ENCODE data around the gene BTG4. TPM values are rescaled to one million over a fixed set of nuclear protein-coding genes. Genes with fewer than 3 reads are reported as not detected.

Gene BTG4
- total RNA-seq, 1 donor from 2014 or later, result not detected

- Mint-ChIP-seq H3K4me1 (peaks cover 12% of the 10 kb centered on the region), H3K9me3 (no peaks in the 10 kb centered on the region), H3K27me3 (ENCODE audit: low read depth) (peaks cover 49% of the 10 kb centered on the region), H3K36me3 (no peaks in the 10 kb centered on the region), H3K4me3 (no peak overlapping the region), H3K27ac (no peak overlapping the region)
- no peak for DNase-seq (ENCODE audit: low spot score in 2 of 2, unreplicated experiment in 2 of 2)
- TF ChIP-seq, protein P1, sequence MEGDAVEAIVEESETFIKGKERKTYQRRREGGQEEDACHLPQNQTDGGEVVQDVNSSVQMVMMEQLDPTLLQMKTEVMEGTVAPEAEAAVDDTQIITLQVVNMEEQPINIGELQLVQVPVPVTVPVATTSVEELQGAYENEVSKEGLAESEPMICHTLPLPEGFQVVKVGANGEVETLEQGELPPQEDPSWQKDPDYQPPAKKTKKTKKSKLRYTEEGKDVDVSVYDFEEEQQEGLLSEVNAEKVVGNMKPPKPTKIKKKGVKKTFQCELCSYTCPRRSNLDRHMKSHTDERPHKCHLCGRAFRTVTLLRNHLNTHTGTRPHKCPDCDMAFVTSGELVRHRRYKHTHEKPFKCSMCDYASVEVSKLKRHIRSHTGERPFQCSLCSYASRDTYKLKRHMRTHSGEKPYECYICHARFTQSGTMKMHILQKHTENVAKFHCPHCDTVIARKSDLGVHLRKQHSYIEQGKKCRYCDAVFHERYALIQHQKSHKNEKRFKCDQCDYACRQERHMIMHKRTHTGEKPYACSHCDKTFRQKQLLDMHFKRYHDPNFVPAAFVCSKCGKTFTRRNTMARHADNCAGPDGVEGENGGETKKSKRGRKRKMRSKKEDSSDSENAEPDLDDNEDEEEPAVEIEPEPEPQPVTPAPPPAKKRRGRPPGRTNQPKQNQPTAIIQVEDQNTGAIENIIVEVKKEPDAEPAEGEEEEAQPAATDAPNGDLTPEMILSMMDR (IDR thresholded peaks at IDR 0.05; ENCODE audit: unreplicated experiment), result no peak
These were observed 49.9 kb downstream of the BTG4 start for GRCh38 chr11:111462329-111462728.

- Mint-ChIP-seq H3K4me3 (no peak overlapping the region), H3K36me3 (no peaks in the 10 kb centered on the region), H3K4me1 (peaks cover 12% of the 10 kb centered on the region), H3K27me3 (ENCODE audit: low read depth) (peaks cover 51% of the 10 kb centered on the region), H3K27ac (no peak overlapping the region), H3K9me3 (no peaks in the 10 kb centered on the region)
- DNase-seq (ENCODE audit: low spot score in 2 of 2, unreplicated experiment in 2 of 2), result no peak
- TF ChIP-seq, protein P1 (IDR thresholded peaks at IDR 0.05; ENCODE audit: unreplicated experiment), result no peak
These were observed 50.5 kb downstream of the BTG4 start for GRCh38 chr11:111461460-111462235.

DNA sequence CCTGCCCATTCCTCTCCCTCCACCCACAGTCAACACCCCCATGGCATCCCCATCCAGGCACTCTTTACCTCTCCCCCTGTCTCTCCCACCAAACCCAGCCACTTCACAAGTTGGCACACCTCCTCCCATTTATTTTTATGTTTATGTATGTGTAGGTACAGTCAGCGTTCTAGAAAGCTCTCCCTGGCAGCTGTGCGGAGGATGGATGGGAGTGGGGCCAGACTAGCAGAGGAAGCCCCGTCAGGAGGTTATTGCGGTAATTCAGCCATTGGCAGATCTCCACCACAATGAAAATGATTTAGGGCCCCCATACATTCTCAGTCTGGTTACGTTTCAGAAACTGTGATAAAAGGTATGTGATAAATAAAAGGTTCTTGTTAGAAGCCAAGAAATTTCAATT lies 51.3 kb downstream of the BTG4 start:
- peaks cover 55% of the 10 kb centered on the region for H3K27me3 Mint-ChIP-seq (ENCODE audit: low read depth)
- peaks cover 12% of the 10 kb centered on the region for H3K4me1 Mint-ChIP-seq
- no peak overlapping the region for H3K4me3 Mint-ChIP-seq
- no peak overlapping the region for H3K27ac Mint-ChIP-seq
- H3K36me3 Mint-ChIP-seq, result no peaks in the 10 kb centered on the region
- TF ChIP-seq, protein P1 (IDR thresholded peaks at IDR 0.05; ENCODE audit: unreplicated experiment), result no peak
- H3K9me3 Mint-ChIP-seq, result no peaks in the 10 kb centered on the region
- DNase-seq (ENCODE audit: low spot score in 2 of 2, unreplicated experiment in 2 of 2), result no peak

DNA sequence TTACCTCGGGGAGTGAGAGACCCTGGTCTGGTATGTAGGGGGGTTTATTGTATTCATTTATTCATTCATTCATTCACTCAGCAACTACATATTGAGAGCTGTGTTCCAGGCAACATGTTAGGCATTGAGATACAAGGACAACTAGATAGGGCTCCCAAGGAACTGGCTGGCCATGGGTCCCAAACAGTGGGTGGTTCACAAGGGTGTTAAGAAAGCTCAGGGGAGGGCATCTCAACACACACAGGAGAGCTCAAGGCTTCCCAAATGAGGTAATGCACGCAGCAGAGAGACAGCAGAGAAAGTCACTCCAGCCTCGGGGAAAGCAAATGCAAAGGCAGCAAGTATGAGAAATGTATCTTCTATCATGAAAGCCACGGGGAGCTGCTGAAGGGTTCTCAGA lies 51.8 kb downstream of the BTG4 start:
- Mint-ChIP-seq H3K27me3 (ENCODE audit: low read depth) (peaks cover 55% of the 10 kb centered on the region), H3K9me3 (no peaks in the 10 kb centered on the region), H3K36me3 (no peaks in the 10 kb centered on the region), H3K27ac (no peak overlapping the region), H3K4me1 (peaks cover 12% of the 10 kb centered on the region), H3K4me3 (no peak overlapping the region)
- TF ChIP-seq, protein P1 (IDR thresholded peaks at IDR 0.05; ENCODE audit: unreplicated experiment), result no peak
- DNase-seq (ENCODE audit: low spot score in 2 of 2, unreplicated experiment in 2 of 2), result no peak

GRCh38 chr11:111459506-111460270 lies 52.5 kb downstream of the BTG4 start:
- Mint-ChIP-seq H3K36me3 (no peaks in the 10 kb centered on the region), H3K9me3 (no peaks in the 10 kb centered on the region), H3K4me1 (peaks cover 16% of the 10 kb centered on the region), H3K27me3 (ENCODE audit: low read depth) (peaks cover 55% of the 10 kb centered on the region), H3K4me3 (no peak overlapping the region), H3K27ac (no peak overlapping the region)
- TF ChIP-seq, protein P1 (IDR thresholded peaks at IDR 0.05; ENCODE audit: unreplicated experiment), result no peak
- no peak for DNase-seq (ENCODE audit: low spot score in 2 of 2, unreplicated experiment in 2 of 2)
